ENCODE data around the gene MIDN. TPM values are rescaled to one million over a fixed set of nuclear protein-coding genes. Genes with fewer than 3 reads are reported as not detected.

MIDN gene
- total and polyA plus RNA-seq, 2 experiments from 2014 or later = 30.1 to 98.4 TPM

DNA sequence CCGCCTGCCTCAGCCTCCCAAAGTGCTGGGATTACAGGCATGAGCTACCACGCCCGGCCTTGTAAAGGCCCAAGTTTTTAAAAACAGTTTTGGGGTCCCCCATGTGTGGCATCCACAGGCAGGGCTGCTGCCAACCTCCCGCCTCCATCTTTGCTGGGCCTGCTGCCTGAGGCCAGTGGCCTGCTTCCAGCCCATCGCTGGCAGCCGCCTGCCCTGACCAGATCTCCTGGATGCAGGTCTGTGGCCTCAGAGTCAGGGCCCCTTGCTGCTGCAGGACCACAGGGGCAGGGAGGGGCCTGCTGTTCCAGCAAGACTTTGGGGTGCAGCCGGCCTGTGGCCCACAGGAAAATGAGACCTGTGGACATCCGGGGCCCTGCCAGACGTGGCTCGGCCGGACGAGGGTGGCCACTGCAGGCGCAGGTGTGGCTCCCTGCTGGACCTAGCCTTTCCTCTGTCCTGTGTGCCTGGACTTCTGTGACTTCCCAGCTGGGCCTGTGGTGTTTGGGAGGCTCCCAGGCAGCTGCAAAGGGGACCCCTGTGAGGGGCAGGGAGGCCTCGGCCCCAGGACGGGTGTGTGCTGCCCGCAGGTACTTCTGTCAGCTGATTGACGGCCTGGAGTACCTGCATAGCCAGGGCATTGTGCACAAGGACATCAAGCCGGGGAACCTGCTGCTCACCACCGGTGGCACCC is 28.5 kb upstream of the MIDN start:
- no peaks in the 10 kb centered on the region for H3K36me3 ChIP-seq (replicated peaks; ENCODE audit: insufficient read depth, low read depth)

DNA sequence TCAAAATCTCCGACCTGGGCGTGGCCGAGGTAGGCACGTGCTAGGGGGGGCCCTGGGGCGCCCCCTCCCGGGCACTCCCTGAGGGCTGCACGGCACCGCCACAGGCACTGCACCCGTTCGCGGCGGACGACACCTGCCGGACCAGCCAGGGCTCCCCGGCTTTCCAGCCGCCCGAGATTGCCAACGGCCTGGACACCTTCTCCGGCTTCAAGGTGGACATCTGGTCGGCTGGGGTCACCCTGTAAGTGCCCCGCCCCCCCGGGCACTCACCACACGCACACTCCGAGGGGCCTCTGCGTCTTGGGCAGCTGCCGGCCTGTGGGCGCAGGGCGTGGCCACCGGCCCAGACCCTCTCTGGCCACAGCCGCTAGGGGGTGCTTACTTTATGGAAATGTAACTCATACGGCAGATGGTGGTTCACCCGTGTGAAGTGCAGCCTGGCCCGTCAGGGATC is 27.9 kb upstream of the MIDN start:
- Histone ChIP-seq H3K79me2 (peaks cover 61% of the 10 kb centered on the region), H3K9me2 (replicated peaks; ENCODE audit: insufficient read depth) (no peaks in the 10 kb centered on the region), H3K9me3 (ENCODE audit: low read depth) (no peaks in the 10 kb centered on the region), H3K4me3 (no peak overlapping the region), H3K27ac (no peak overlapping the region), H3K4me2 (no peak overlapping the region), H3K27me3 (no peaks in the 10 kb centered on the region), H3K36me3 (replicated peaks; ENCODE audit: insufficient read depth, low read depth) (no peaks in the 10 kb centered on the region), H2AFZ (no peak overlapping the region), H4K20me1 (ENCODE audit: insufficient read depth, poor library complexity, severe bottlenecking) (peaks cover 32% of the 10 kb centered on the region), H3K4me1 (ENCODE audit: insufficient read depth) (no peaks in the 10 kb centered on the region)
- DNase-seq (ENCODE audit: low spot score) = no peak
- TF ChIP-seq EZH2phosphoT487 (IDR thresholded peaks at IDR 0.05; ENCODE audit: low read depth, severe bottlenecking, unreplicated experiment) (no peak), EZH2 (IDR thresholded peaks at IDR 0.05; ENCODE audit: borderline replicate concordance) (no peak)
- TF ChIP-seq, protein P1, sequence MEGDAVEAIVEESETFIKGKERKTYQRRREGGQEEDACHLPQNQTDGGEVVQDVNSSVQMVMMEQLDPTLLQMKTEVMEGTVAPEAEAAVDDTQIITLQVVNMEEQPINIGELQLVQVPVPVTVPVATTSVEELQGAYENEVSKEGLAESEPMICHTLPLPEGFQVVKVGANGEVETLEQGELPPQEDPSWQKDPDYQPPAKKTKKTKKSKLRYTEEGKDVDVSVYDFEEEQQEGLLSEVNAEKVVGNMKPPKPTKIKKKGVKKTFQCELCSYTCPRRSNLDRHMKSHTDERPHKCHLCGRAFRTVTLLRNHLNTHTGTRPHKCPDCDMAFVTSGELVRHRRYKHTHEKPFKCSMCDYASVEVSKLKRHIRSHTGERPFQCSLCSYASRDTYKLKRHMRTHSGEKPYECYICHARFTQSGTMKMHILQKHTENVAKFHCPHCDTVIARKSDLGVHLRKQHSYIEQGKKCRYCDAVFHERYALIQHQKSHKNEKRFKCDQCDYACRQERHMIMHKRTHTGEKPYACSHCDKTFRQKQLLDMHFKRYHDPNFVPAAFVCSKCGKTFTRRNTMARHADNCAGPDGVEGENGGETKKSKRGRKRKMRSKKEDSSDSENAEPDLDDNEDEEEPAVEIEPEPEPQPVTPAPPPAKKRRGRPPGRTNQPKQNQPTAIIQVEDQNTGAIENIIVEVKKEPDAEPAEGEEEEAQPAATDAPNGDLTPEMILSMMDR (IDR thresholded peaks at IDR 0.05; ENCODE audit: poor library complexity) = no peak
- 93% methylated on average over 29 of the region's 33 CpGs for WGBS (ENCODE audit: low lambda C conversion rate, missing lambda C conversion rate)

More for the DNA sequence above, 28.5 kb upstream of the MIDN start:
- Histone ChIP-seq H2AFZ (no peak overlapping the region), H3K4me2 (no peak overlapping the region), H3K9me3 (ENCODE audit: low read depth) (no peaks in the 10 kb centered on the region), H3K79me2 (peaks cover 66% of the 10 kb centered on the region), H3K9me2 (replicated peaks; ENCODE audit: insufficient read depth) (no peaks in the 10 kb centered on the region), H3K4me3 (no peak overlapping the region), H3K27ac (no peak overlapping the region), H3K4me1 (ENCODE audit: insufficient read depth) (no peaks in the 10 kb centered on the region), H4K20me1 (ENCODE audit: insufficient read depth, poor library complexity, severe bottlenecking) (peaks cover 38% of the 10 kb centered on the region), H3K27me3 (no peaks in the 10 kb centered on the region)
- DNase-seq (ENCODE audit: low spot score) = no peak
- TF ChIP-seq, protein P1 (IDR thresholded peaks at IDR 0.05; ENCODE audit: poor library complexity) = no peak
- TF ChIP-seq EZH2 (IDR thresholded peaks at IDR 0.05; ENCODE audit: borderline replicate concordance) (no peak), EZH2phosphoT487 (IDR thresholded peaks at IDR 0.05; ENCODE audit: low read depth, severe bottlenecking, unreplicated experiment) (no peak)
- 95% methylated on average over 19 of the region's 19 CpGs for WGBS (ENCODE audit: low lambda C conversion rate, missing lambda C conversion rate)

DNA sequence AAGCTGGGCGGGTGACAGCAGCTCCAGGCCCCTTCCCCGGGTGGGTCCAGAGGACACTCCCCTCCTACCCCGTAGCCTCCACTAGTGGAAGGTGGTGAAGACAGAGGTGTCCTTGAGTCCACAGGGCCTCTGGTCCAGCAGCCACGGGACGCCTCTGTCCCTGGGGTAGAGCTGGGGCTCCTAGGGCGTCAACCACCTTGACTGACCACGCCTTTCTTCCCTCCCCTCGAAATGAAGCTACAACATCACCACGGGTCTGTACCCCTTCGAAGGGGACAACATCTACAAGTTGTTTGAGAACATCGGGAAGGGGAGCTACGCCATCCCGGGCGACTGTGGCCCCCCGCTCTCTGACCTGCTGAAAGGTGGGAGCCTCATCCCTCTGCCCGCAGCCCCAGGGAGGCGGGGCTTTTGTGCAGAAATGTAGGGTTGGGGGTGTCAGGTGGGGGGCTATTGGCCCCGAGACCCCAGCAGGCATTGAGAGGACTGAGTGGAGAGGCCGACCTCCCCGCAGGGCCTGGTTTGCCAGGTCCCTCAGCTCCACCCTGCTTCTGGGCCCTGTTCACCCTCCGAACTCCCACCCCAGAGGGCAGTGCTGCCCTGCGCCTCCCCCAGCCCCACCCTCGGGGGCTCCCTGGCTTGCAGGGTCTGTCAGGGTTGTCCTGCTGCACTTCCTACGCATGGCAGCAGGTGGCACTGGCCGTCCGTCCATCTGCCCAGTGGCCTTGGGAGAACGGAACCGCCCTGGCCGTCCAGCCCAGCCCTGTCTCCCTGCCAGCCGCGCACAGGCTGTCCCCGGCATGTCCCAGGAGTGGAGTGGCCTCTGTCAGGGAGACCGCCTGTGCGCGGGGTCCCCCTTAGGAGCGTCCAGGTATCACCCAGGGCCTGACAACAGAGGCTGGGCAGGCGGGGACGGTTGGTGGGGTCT is 27.1 kb upstream of the MIDN start:
- Histone ChIP-seq H3K4me2 (no peak overlapping the region), H3K36me3 (replicated peaks; ENCODE audit: insufficient read depth, low read depth) (no peaks in the 10 kb centered on the region), H2AFZ (no peak overlapping the region), H3K9me3 (ENCODE audit: low read depth) (no peaks in the 10 kb centered on the region), H3K27ac (no peak overlapping the region), H3K4me1 (ENCODE audit: insufficient read depth) (no peaks in the 10 kb centered on the region), H3K9me2 (replicated peaks; ENCODE audit: insufficient read depth) (no peaks in the 10 kb centered on the region), H3K4me3 (no peak overlapping the region), H3K27me3 (no peaks in the 10 kb centered on the region), H3K79me2 (peaks cover 53% of the 10 kb centered on the region), H4K20me1 (ENCODE audit: insufficient read depth, poor library complexity, severe bottlenecking) (peaks cover 27% of the 10 kb centered on the region)
- TF ChIP-seq EZH2 (IDR thresholded peaks at IDR 0.05; ENCODE audit: borderline replicate concordance) = no peak
- TF ChIP-seq, protein P1 (IDR thresholded peaks at IDR 0.05; ENCODE audit: poor library complexity) = peak; percentile 60
- peak; percentile 72 for DNase-seq (ENCODE audit: low spot score)
- 81% methylated on average over 33 of the region's 38 CpGs for WGBS (ENCODE audit: low lambda C conversion rate, missing lambda C conversion rate)

Measured in hepatocyte (in vitro differentiated cells).